ENCODE measurements around the gene DQX1. TPM values are rescaled to one million over a fixed set of nuclear protein-coding genes. Genes with fewer than 3 reads are reported as not detected.
"Not testable (repeated sequence)": the region's sequence is repeated elsewhere in the genome, so short reads cannot be mapped to it uniquely, and the experiment has no call there.

Gene DQX1
- total RNA-seq, 1 donor from 2014 or later = not detected

GRCh38 chr2:74486141-74486540 is 39.9 kb downstream of the DQX1 start:
- no peak for DNase-seq (ENCODE audit: low spot score)
- H3K9me3 Mint-ChIP-seq (ENCODE audit: low read depth) = no peaks in the 10 kb centered on the region
- no peak overlapping the region for H3K27ac Mint-ChIP-seq (ENCODE audit: unreplicated experiment)
- TF ChIP-seq CTCF (IDR thresholded peaks at IDR 0.05) = no peak
- H3K36me3 Mint-ChIP-seq (ENCODE audit: low read depth) = peaks cover 16% of the 10 kb centered on the region
- no peaks in the 10 kb centered on the region for H3K27me3 Mint-ChIP-seq (ENCODE audit: low read depth)
- no peak overlapping the region for H3K4me3 Mint-ChIP-seq (ENCODE audit: unreplicated experiment)
- peaks cover 17% of the 10 kb centered on the region for H3K4me1 Mint-ChIP-seq (ENCODE audit: low read depth)

GRCh38 chr2:74483675-74484164 is 42.3 kb downstream of the DQX1 start:
- DNase-seq (ENCODE audit: low spot score); H3K27me3 Mint-ChIP-seq (ENCODE audit: low read depth); H3K9me3 Mint-ChIP-seq (ENCODE audit: low read depth); H3K36me3 Mint-ChIP-seq (ENCODE audit: low read depth): not testable (repeated sequence)
- peak overlapping the region; percentile 95 for H3K4me3 Mint-ChIP-seq (ENCODE audit: unreplicated experiment)
- peak overlapping the region; percentile 98 for H3K27ac Mint-ChIP-seq (ENCODE audit: unreplicated experiment)
- H3K4me1 Mint-ChIP-seq (ENCODE audit: low read depth) = peaks cover 28% of the 10 kb centered on the region

- H3K4me3 Mint-ChIP-seq (ENCODE audit: unreplicated experiment) = peak within 1 kb of the TSS; percentile 95
- no peak for DNase-seq (ENCODE audit: low spot score)
- peaks cover 8% of the 10 kb centered on the region for H3K36me3 Mint-ChIP-seq (ENCODE audit: low read depth)
- peak within 1 kb of the TSS; percentile 98 for H3K27ac Mint-ChIP-seq (ENCODE audit: unreplicated experiment)
- H3K27me3 Mint-ChIP-seq (ENCODE audit: low read depth) = no peaks in the 10 kb centered on the region
- H3K4me1 Mint-ChIP-seq (ENCODE audit: low read depth) = peaks cover 28% of the 10 kb centered on the region
- H3K9me3 Mint-ChIP-seq (ENCODE audit: low read depth) = no peaks in the 10 kb centered on the region
- TF ChIP-seq CTCF (IDR thresholded peaks at IDR 0.05) = peak; percentile 98
Measured at GRCh38 chr2:74482801-74483674, 43.0 kb downstream of the DQX1 start, which contains the start of the genes CCDC142 and TTC31. Gene CCDC142, minus strand, starts transcription at chr2:74482998. Its CDS starts 161 bp downstream, at chr2:74482837. Gene TTC31, plus strand, starts transcription at chr2:74483081. Its CDS starts 15 bp downstream, at chr2:74483096.

GRCh38 chr2:74481961-74482800 is 43.9 kb downstream of the DQX1 start:
- Mint-ChIP-seq H3K4me1 (ENCODE audit: low read depth) (peaks cover 28% of the 10 kb centered on the region), H3K27ac (ENCODE audit: unreplicated experiment) (peak overlapping the region; percentile 85), H3K4me3 (ENCODE audit: unreplicated experiment) (peak overlapping the region; percentile 95), H3K9me3 (ENCODE audit: low read depth) (no peaks in the 10 kb centered on the region), H3K36me3 (ENCODE audit: low read depth) (peaks cover 11% of the 10 kb centered on the region), H3K27me3 (ENCODE audit: low read depth) (no peaks in the 10 kb centered on the region)
- no peak for DNase-seq (ENCODE audit: low spot score)
- no peak for TF ChIP-seq CTCF (IDR thresholded peaks at IDR 0.05)

- Mint-ChIP-seq H3K27ac (ENCODE audit: unreplicated experiment) (no peak overlapping the region), H3K4me1 (ENCODE audit: low read depth) (peaks cover 28% of the 10 kb centered on the region), H3K9me3 (ENCODE audit: low read depth) (no peaks in the 10 kb centered on the region), H3K27me3 (ENCODE audit: low read depth) (no peaks in the 10 kb centered on the region), H3K4me3 (ENCODE audit: unreplicated experiment) (peak overlapping the region; percentile 95), H3K36me3 (ENCODE audit: low read depth) (peaks cover 9% of the 10 kb centered on the region)
- no peak for TF ChIP-seq CTCF (IDR thresholded peaks at IDR 0.05)
- DNase-seq (ENCODE audit: low spot score) = no peak
Measured at GRCh38 chr2:74481431-74481830, 44.6 kb downstream of the DQX1 start.

Measured in chondrocyte (in vitro differentiated cells).